ENCODE results near the gene NOP56.
"Not testable (repeated sequence)": the region's sequence is repeated elsewhere in the genome, so short reads cannot be mapped to it uniquely, and the experiment has no call there.

Gene NOP56

DNA sequence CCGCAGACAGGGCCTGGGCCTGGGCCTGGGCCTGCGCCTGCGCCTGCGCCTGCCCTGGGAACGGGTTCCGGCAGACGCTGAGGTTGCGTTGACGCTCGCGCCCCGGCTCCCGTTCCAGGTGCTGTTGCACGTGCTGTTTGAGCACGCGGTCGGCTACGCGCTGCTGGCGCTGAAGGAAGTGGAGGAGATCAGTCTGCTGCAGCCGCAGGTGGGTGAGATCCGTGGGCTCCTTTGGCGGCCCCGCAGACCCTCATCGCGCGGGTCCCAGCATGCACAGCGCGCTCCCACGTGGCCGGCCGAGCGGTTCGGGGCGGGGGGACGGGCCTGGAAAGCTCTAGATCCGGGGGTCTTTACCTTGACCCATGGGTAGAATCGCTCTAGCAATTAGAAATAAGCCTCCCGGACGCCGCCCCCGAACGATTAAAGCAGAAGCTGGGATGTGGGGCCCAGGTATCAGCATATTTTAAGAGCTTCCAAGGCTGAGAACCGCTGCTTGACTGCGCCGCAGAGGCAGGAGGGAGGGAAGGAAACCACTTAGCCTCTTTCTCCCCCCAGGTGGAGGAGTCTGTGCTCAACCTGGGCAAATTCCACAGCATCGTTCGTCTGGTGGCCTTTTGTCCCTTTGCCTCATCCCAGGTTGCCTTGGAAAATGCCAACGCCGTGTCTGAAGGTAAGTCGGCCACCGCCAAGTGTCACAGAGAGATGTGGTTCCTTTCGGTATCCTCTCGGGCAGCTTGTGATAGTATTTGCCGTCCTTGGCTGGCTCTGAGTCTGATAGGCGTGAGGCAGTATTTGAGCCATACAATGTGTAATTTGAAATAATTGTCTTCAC is 508 bp downstream of the NOP56 start:
- DNase-seq: peak; percentile 36

DNA sequence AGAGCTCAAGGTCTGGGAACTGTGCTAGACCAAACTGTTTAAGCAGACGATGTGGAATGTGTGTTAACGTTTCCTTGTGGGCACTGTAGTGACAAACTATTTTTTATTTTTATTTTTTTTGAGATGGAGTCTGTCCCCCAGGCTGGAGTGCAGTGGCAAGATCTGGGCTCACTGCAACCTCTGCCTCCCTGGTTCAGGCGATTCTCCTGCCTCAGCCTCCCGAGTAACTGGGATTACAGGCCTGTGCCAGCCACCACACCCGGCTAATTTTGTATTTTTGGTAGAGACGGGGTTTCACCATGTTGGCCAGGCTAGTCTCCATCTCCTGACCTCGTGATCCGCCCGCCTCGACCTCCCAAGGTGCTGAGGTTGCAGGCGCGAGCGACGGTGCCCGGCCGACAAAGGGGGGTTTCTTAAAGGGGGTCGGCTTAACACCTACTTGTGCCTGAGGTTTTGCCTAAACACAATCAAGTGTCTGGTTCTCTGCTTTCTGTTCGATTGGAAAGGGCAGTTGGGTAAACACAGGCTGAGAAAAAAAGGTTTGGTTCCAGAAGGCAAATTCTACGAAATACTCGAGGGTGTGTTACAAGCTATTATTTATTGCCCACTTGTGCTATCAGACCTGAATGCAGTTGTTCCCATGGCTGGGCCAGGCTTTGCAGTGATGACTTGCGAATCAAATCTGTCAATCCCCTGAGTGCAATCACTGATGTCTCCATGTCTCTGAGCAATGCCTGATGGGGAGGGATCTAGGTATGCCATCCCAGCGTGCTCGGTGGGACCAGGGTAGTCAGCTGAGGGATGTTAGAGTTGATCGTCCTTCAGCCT is 1.3 kb downstream of the NOP56 start:
- DNase-seq: no peak

DNA sequence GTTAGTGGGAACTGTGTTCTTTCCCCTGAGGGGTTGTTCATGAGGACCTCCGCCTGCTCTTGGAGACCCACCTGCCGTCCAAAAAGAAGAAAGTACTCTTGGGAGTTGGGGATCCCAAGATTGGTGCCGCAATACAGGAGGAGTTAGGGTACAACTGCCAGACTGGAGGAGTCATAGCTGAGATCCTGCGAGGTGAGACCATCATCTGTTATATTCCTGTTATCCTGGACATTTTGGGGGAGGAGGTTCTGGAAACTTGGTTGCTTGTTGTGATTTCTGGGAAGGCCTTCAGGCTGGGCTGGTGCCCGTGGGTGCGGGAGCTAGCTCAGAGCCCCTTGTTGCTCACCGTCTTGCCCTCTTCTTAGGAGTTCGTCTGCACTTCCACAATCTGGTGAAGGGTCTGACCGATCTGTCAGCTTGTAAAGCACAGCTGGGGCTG is 2.0 kb downstream of the NOP56 start:
- no peak for DNase-seq

DNA sequence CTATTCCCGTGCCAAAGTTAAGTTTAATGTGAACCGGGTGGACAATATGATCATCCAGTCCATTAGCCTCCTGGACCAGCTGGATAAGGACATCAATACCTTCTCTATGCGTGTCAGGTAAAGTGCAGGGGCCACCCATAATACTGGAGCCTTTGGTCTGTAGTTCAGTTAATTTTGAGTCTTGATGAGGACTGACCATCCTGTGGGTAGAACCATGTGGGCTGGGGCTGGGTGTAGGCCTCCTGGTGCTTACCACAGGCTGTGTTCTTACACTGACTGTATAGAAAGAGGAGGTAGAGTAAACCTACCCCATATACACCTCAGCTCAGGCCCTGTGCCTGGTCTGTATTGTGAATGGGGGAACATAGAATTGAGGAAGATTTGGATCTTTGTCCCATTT is 2.4 kb downstream of the NOP56 start:
- DNase-seq: no peak

DNA sequence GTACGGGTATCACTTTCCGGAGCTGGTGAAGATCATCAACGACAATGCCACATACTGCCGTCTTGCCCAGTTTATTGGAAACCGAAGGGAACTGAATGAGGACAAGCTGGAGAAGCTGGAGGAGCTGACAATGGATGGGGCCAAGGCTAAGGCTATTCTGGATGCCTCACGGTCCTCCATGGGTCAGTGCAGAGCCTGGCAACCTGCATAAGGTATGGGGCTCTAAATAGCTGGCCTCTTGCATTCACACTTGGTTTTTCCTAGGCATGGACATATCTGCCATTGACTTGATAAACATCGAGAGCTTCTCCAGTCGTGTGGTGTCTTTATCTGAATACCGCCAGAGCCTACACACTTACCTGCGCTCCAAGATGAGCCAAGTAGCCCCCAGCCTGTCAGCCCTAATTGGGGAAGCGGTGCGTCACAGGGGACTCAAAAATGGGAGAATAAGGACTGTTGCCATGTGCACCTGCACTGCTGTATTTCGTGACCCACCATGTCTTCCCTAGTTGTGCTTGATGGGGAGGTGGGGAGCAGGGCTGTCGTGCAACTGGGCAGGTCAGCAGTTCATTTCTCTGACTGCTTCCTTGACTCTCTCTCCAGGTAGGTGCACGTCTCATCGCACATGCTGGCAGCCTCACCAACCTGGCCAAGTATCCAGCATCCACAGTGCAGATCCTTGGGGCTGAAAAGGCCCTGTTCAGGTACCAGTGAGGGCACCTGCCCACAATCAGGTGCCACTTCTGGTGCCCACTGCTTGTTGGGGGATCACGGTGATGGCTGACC is 3.1 kb downstream of the NOP56 start:
- DNase-seq: no peak

DNA sequence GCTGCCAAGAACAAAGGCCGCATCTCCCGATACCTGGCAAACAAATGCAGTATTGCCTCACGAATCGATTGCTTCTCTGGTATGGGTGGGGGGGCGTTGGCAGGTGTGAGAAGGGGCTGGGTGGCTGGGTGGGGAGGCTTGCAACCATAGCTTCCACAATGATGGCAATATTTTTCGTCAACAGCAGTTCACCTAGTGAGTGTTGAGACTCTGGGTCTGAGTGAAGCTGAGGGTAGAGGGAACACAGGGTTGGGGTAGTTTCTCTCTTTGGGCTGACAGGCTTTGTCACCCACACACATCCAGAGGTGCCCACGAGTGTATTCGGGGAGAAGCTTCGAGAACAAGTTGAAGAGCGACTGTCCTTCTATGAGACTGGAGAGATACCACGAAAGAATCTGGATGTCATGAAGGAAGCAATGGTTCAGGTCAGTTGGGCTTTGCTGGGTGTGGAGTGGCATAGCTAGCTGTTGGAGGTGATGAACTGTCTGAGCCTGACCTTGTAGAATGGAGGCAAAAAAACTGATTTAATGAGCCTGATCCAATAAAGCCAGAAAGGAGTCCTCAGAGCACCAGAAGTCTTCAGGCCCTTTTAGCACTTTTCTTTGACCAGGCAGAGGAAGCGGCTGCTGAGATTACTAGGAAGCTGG is 4.2 kb downstream of the NOP56 start:
- no peak for DNase-seq

DNA sequence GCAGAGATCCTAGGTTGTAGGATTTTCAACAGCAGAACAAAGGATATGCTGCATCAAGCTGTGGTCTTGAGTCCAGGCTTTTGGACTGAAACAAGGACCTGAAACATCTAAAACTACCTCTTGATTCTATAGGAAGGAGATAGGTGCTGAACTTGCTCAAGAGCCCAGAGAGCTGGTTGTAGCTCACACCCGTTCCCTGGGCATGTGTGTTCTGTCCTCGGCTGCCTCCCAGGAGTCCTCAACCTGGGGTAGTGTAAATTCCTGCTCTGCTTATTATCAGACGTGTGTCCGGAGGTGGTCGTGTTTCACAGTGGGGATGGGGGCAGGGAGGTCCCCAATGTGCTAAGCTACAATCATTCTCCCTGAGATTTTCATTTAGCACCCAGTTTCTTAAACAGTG is 4.8 kb downstream of the NOP56 start:
- no peak for DNase-seq

DNA sequence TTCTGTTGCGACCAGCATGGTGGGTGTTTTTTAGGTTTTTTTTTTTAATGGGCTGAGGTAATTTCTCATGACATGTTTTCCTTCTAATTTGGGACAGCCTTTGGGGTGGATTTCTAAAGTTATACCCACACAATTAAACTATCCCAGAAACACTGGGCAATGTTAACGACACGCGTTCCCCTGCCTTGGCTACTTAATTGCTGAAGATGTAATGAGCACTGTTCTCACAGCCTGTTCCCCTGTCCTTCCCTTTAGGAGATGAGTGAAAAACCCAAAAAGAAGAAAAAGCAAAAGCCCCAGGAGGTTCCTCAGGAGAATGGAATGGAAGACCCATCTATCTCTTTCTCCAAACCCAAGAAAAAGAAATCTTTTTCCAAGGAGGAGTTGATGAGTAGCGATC is 5.2 kb downstream of the NOP56 start:
- DNase-seq: no peak

DNA sequence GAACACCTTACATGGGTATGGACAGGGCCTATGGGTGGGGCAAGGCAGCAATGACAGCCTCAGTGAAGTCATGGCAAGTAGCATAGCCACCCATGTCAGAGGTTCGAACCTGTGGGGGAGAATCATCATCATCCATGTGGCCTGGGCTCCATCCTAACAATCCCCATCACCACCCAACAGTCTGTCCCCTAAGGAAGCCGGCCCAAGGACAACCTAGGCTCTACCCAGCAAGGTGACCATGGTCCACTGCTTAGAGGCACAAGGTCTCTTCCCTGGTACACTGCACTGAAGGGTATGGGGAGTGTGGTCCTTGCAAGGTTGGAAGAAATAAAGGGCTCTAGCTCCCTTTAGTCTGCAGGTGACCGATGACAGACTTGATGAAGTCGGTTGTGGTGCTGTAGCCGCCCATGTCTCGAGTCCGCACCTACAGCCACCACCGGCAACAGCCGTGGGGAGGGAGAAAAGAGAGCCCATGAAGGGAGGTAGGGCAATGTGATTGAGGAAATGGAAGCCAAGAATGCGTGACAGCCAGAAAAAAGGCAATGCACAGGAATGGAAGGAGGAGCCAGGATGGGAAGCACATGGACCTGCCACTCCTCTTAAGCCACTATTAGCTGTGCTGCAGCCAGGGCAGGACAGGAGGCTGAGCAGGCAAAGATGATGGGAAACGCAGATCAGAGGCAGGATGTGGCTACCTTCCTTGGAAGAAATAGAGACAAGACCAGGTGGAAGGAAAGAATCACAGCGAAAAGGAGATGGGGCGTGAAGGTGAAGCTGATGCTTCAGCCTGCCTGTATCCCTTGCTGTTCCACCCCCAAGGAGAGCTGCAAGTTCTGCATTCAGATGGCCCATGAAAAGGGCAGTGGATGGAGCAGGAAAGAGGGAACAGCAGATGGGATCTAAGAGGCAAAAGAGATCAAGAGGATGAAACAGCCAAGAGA is 6.3 kb downstream of the NOP56 start:
- DNase-seq: no peak

DNA sequence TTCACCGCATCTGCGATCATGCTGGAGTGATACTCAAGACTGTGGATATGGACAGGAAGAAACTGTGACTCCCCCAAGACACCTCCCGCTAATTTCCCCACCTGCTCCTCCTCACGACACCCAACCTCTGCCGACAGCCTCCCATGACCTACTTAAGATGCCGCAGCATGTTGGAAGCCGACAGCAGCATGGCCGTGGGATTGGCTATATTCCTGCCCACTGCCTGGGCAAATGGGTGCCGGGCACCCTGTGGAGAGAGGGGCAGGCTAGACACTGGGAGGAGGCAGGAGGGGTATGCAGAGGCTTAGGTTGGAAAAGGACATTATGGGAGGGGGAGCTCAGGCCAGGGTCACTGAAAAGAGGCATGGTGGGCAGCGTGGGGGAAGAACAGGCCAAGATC is 7.1 kb downstream of the NOP56 start:
- no peak for DNase-seq

DNA sequence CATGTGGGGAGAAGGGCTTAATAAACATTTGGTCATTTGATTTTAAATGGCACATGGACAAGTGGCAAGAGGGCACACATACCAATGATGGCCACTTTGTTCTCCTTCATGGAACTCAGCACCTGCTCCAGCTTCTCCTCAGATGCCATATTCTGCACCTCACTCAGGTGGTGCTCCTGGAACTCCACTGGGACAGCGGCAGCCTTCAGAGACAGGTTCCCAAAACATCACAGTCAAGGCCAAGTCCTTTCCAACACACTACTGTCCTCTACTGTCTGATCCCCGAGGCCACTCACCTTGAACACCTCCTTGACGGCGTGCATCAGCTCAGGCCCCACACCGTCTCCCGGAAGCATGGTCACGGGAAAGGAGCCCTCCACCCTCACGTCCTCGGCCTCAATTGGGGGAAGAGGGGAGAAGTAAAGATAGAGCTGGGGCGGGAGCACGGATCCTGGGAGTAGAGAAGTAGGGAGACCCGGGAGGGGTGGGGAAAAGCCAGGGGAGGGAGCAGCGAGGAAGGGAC is 11.0 kb downstream of the NOP56 start:
- DNase-seq: no peak

DNA sequence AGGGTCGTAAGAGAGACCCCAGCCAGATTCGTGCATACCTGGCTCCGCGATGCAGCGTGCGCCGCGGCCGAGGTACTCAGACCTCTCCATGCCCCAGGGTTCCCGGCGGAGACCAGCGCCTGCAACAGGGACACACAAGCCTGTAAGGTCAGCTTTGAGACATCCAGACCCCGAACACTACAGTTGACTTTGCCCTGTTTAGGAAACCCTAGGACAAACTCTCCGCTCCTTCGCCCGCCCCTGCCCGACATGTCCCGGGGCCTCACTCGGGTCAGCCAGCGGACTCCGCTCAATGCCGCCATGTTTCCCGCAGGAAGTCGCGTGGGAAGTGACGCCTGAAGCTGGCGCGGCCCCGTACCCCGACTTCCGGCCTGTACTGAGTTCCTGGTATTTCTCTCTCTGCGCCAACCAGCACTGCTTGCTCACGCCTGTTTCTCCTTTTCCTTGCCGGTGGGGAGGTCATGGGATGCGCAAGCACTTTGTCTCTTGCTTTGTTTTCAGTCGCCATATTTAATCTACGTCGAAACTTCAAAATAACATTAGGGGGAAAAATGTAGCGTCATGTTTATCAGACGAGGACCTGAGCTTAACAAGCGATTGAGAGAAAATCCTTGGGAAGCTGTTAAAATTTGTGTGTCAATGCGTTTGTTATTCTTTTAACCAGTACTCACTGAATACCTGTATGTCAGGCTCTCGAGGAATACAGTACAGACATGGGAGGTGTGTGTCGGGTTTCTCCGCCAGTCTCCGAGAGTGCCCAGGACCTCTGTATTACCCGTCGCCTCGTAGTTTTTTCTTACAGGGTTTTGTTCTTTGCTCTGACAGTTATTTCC is 11.7 kb downstream of the NOP56 start, which contains the start of gene IDH3B:
Gene IDH3B, minus strand, starts transcription at position 330 of the 833 bp plus-strand sequence. Its CDS starts 28 bp downstream, at position 302.
- peak; percentile 84 for DNase-seq

DNA sequence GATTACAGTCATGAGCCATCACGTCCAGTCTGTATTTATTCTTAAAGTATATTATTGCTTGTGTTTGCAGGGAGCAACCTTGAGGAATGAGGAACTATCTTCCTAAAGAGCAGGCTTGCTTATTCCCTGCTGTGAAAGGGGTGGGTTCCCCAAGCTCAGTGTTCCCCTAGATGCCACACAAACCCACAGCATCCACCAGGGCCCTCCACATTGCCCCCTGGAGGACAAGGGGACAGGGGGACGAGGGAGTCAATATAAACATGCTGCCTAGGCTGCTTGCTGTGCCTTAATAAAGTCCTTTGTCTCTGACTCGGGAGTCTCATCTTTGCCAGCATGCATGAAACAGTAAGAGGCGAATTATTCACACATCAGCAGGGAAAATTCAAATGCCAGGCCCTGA is 19.5 kb downstream of the NOP56 start:
- DNase-seq: no peak

DNA sequence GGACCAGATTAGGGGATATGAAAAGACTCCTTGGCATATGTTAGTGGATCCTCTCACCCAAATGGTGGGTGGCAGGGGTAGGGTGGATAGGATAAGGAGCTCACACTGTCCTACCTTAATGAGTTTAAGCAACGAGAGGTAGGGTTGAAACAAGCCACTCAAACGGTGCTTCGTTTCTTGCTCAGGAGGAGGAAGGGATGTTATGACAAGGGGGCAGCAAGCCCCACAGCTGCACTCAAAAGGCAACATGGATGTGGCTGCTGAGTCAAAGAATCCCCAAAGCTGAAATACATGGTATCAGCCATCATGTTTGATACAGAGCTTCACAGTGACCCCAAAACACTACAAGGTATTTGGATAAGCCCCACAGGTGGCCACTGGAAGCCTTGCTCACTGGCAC is 20.0 kb downstream of the NOP56 start:
- no peak for DNase-seq

DNA sequence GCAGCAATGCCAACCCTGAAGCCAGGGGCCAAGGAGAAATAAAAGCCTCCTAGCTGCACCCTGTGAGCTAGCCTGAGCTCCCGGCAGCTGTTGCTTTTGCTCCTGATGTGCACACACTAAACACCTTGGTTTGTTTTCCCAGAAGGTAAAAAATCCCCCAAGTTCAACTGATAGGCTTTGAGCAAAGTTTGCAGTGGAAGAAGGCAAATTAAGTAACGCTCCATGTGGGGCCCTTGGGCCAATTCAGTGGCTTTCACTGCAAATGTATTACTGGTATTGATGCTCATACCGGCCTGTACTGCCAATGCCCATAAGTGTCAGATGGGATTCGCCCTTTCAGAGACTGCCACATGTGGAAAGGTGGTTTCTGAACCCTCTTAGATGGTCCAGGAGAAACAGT is 21.0 kb downstream of the NOP56 start:
- no peak for DNase-seq

DNA sequence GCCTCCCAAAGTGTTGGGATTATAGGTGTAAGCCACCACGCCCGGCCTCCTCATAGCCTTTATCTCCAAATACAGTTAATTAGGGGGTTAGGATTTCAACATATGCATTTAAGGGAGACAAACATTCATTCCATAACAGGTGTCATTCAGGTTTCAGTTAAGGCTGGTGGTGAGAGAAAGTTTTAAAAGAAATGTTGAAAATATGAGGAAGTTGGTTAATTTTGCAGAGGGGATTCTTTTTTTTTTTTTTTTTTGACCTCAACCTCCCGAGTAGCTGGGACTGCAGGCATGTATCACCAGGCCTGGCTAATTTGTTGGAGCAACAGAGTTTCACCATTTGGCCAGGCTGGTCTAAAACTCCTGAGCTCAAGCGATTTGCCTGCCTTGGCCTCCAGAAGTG is 27.6 kb downstream of the NOP56 start:
- no peak for DNase-seq

DNA sequence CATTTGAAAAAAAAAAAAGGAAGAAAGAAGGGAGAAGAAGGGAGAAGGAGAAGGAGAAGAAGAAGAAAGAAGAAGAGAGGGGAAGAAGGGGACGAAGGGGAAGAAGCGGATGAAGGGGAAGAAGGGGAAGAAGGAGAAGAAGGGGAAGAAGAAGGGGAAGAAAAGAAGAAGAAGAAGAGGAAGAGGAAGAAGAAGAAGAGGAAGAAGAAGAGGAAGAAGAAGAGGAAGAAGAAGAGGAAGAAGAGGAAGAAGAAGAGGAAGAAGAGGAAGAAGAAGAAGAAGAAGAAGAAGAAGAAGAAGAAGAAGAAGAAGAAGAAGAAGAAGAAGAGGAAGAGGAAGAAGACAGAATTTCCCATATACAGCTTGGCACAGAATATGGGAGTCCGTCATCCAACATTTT is 29.6 kb downstream of the NOP56 start:
- not testable (repeated sequence) for DNase-seq

DNA sequence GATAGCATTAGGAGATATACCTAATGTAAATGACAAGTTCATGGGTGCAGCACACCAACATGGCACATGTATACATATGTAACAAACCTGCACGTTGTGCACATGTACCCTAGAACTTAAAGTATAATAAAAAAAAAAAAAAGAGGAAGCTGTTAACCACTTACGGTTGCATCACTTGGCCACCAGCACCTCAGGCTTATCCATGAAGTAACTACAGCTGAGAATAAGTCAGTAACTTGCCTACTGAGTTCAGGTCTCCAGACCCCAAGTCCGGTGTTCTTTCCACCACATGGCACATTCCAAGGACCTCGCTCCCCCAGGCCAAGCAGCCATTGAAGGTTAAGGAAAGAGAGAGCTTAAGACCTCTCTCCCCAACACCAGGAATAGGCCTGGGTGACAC is 32.4 kb downstream of the NOP56 start:
- not testable (repeated sequence) for DNase-seq

DNA sequence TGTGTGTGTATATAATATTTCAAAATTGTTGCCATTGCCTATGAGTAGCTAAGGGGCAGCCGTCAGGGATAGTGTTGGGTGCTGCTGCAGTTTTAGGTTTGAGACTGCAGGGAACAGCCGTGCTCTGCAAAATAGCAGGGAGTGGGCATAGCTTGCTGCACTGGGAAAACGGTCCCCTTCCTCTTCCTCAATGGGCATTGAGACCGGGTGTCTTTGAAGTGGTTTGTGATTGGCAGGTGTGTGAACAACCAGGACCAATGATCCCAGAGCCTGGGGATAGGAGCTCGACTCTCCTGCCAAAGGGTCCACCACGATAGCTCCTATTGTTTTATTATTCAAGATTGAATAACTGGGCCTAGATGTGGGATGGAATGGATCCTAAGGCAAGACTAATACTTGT is 35.1 kb downstream of the NOP56 start:
- no peak for DNase-seq

DNA sequence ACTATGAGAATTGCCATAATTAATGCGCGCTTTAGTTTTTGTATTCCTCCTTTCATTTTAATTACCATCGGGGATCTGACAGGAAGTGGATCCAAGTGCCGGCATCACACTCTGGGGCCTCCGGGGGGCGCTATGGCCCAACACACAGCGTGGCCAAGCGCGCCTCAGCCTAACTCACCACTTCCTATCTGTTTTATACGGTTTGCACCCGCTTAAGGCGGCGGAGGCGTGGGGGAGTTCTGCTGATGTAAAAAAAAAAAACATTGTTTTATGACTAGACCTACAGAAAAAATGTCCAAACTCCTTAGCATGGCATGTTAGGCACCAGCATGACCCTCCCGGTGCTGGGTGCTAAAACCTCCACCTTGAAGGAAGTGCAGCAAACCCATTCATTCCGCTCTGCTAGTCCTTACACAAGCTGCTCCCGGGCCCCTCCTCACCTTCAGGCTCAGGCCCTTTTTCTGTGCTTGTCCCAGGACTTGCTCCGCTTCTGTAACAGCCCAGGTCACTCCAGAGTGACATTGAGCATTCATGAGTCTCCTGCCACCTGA is 35.7 kb downstream of the NOP56 start:
- no peak for DNase-seq
